Renal cortex interstitium (tissue), 11 donors: Measurements from ENCODE around the gene SNX9. TPM values are rescaled to one million over a fixed set of nuclear protein-coding genes. Genes with fewer than 3 reads are reported as not detected.

Experiments used
- DNase-seq, 11 donors: peaks; one replicate each; pipeline ENCODE4 v3.0.0-alpha.2; 2013; ENCODE audit warnings: low read depth in 9 of 11, low spot score in 4 of 11; ENCODE audit errors: extremely low read depth in 1 of 11
- polyA plus RNA-seq, 3 donors: library from polyadenylated mRNA; unstranded; fragments of 120-200 nt; gene quantifications; one replicate each; pipeline ENCODE4 v1.2.1, GENCODE V29; 2013; ENCODE audit not compliant: insufficient read length in 3 of 3

The SNX9 gene
- polyA plus RNA-seq, 3 donors = 40.3 to 41.9 (median 41.3) TPM

DNA sequence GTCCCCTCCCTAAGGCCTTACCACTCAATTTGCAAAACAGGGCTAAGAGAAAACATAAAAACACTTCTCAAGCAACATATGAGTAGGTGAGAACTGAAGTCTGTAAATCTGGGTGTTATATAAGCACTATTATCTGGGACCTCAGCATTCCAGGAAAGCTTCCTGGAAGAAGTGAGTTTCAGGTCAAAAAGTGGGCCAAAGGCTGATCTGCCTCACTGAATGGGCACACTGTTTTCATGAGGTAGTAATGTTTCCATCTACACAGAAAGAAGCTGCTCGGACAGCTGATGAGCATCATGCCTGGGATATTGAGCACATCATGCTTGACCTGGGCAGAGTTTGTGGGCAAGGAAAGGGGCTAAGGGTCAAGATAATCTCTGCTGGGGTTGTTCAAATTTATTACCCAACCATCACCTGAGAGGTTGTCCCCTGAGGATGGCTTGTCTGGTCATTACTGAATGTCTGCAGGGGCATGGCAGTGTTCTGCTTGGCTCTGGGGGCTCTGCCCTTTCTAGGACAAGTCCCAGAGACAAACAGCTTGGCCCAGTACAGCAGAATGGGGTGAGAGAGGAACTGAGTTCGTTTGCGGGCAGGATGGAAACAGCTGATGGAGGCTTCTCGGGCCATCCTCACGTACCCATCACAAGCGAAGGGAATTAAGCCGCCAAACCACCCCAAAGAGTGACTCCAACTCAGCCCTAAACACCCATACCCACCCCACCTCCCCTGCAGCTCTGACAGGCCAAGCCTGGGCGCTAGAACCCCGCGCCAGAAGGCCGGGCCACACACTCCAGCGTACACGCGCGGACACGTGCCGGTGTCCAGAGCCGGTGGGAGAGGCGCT lies 157.5 kb downstream of the SNX9 start:
- no peak for DNase-seq

DNA sequence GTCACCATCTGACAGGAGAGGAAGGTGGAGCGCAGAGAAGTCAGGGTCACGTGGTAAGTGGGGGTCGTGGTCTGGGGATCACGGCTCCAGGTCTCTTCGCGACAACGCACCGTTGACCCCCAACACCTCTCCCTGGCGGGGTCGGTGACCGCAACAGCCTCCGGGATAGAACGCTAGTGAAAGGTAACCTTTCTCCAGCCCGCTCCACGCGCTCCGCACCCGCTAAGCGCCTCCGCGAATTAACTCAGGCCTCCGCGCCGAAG lies 158.0 kb downstream of the SNX9 start:
- DNase-seq = no peak

DNA sequence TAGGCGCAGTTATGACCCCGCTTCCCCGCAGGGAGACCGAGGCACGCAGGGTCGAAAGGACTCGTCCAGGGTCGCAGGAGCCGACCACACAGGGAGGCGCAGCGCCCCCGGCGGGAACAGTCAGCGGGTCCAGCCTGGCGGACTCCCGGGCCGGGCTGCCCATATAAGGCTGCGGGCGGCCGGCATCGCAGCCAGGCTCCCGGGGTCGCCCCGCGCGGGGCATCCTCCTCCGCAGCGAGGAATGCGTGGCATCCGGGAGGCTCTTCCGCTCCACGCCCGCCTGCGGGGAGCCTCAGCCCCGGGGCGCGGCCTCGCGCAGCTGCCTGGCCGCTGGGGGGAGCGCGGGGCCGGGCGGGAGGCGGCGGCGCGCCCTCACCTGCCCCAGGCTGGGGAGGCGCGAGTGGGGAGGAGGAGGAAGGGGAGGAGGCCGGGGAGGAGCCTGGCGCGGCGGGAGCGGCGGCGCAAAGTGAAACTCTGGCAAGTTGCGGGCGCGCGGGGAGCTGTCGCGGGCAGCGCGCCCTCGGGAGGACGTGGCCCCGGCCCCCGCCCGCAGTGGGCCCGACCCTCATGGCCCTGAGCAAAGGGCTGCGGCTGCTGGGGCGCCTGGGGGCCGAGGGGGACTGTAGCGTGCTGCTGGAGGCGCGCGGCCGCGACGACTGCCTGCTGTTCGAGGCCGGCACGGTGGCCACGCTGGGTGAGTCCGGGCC lies 158.5 kb downstream of the SNX9 start, which contains the start of gene SYNJ2:
SYNJ2 (plus strand) TSS at position 469 of the 707 bp plus-strand sequence; CDS start at position 568, 99 bp downstream.
- DNase-seq = peak in 8 of 11 donors; percentile 50 to 77 (median 58)

DNA sequence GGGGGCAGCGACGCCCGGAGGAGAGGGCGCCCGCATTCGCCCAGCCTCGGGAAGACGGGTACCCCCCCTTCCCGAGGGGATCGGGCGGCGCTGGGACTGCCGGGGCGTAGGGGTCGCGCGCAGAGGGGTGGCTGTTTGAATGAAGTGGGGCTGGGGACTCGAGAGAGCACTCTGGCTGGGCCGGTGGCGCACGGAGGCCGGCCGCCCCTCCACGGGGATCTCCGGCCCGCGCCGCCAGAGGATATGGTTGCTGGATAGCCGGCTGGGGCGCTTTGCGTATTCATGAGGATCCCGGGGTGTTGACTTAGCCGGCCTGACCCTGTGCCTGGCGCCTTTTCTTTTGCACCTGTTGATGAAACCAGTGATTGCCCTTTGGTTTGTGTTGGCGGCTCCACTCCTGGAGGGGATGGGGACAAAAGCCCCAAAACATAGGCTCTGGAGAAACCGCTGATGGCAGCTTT lies 159.1 kb downstream of the SNX9 start:
- no peak for DNase-seq

DNA sequence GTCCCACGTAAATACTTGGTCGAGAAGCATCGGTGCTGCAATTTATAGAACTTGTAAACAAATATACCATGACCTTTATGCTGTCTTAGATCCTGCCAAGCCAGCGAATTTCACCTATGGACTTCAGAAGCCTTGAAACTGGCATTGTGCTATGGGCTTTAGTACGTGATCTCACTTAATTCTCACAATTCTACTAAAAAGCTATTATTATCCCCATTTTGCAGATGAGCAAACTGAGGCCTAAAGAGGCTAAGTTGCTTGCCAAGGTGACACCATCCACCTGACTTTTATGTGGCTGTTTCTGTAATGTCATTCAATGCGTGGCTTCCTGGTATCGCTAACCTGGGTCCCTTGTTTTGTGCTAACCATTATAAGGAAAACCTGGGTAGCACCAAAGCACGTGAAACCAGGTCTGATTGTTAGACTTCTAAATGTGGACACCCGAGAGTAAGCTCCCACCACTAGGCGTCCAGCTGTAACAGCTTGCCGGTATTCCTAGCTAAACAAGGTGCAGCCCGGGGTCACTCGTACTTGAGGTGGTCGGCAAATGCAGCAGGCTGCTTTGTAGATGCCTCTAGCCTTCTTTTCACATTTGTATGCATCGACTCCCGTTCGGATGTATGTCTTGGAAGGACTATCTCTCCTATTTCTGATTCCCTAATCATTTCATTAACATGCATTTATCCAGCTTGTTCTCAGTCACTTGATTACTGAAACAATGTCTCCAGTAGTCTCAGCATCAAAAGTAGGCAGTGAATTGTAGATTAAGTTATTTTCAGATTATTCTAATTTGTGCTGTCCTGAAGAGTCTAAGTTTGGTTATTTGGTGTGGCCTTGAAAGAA lies 159.7 kb downstream of the SNX9 start:
- DNase-seq = no peak

DNA sequence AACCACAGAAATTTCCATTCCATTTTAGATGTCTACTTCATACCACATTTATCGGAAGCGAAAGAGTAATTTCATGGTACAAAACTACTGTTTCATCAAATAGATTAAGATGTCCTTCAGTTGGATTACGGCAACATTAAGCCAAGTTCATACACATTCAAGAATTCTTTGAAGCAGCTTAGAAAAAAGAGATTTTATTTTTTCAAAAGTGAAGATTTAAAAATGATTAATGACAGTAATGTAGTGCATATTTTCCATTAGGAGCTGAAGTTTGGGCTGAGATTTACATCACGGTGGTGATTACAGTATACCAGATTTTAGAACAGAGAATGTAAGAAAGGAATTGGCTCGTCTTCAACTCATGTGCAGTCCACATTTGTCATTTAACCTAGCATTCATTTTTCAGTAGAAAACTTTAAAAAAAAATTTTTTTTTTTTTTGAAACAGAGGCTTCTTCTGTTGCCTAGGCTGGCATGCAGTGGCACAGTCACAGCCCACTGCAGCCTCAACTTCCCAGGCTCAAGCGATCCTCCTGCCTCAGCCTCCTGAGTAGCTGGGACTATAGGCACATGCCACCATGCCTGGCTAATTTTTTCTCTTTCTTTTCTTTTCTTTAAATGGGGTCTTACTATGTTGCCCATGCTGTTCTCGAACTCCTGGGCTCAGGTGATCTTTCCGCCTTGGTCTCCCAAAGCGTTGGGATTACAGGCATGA lies 160.5 kb downstream of the SNX9 start:
- DNase-seq = no peak

DNA sequence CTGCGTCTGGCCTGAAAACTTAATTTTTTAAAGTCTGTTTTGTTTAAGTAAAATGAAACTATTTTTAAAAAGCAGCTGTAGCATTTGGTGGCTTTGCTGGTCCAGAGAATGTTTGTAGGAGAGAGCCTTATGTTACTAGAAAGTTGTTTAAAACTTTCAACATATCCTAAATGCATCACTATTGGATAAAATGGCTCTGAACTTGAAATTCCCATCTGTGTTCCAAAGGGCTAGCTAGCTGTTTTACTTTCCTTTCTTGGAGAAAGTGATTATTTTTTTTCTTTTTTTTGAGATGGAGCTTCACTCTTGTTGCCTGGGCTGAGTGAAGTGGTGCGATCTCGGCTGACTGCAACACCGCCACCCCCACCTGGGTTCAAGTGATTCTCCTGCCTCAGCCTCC lies 161.1 kb downstream of the SNX9 start:
- no peak for DNase-seq

DNA sequence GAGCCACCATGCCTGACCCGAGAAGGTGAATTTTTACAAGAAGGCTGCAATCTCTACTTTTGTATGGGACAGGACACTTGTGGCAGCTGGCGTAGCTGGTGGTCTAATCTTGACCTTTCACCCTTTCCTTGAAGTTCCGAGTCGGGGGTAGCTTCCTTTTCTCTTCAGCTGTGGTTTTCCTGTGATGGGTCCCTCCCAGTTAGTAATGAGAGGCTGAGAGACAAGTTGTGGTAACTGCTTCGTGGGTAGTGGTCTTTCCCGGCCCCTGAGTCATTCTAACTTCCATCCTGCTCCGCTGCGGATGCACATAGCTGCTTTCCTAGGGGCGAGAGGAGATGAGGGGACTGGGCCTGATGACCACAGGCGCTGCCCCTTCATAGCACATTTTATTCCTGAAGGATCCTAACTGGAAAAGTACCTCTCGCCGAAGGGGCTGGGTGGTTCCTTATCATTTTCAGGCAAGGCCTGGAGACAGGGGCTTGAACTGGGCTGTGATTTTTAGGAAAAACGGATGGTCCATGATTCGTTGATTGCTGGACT lies 161.7 kb downstream of the SNX9 start:
- no peak for DNase-seq

DNA sequence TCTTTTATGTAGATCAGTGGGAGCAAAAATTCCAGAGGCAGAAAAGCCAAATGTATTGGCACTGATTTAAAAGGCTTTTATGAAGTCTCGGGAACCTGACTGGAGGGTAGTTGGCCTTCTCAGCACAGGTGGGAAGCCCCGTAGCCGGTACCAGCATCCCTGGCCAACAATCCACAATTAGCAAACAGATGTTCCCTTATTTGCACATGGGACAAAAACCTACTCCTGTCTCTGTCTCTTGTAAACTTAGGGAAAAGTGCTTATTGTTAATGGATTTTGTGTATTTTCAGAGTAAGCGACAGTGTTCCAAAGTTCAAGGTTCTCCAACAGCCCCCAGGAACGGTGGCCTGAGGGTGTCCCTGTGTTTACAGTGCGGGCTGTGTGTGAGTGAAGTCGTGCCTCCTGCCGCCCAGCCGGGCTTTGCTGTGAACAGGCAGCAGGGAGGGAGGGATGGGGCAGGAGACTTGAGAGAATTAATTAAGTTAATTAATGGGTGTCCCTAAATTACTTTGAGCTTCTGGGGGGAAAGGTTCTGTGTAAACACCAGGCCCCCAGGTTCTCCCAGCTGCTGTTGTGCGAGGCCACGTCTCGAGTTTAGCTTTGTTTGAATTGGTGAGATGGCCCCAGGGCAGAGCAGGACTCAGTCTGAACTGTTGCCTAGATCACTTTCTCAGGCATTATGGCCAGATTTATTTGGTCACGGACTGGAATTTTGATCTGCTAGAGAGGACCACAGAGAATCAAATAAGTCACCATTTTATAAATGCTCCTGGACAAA lies 162.5 kb downstream of the SNX9 start:
- DNase-seq = no peak

DNA sequence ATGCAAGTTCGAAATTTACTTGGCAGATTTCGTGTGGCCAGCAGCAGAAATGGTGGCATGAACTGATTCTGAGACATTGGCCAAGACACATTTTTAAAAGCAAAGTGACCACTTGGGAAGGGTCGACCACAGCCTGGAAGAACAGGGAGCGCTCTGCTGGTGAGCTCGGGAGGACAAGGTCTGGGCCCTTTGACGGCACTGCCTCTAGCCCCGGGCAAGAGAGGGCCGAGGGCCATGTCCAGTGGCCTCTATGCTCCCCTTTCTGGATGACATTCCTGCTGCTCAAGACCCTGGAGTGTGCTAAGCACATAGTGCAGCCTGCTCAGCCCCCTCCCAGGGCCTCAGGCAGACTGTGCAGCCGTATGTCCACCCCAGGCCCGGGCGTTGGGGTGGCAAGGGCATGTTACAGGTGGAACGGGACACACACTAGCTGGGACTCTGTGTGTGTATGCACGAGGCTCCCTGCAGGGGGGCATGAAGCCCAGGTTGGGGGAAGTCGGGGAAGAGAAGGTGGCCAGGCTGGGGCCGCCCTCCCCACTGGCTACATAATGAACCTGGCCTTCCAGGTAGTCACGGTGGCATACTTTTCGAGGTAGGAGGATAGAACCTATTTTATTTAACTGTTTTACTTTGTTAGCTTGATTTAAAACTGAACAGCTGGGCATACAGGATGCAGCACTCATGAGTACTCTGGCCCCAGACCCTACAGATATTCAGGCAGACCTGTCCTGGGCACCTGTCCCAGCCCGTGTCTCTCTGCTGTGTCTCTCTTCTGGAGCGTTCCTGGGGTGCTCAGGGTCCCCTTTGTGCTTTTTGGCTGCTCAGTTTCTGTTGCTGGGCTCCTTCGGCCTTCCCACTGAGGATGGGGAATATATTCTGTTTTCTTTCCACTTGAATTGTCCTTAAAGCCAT lies 165.0 kb downstream of the SNX9 start:
- no peak for DNase-seq

DNA sequence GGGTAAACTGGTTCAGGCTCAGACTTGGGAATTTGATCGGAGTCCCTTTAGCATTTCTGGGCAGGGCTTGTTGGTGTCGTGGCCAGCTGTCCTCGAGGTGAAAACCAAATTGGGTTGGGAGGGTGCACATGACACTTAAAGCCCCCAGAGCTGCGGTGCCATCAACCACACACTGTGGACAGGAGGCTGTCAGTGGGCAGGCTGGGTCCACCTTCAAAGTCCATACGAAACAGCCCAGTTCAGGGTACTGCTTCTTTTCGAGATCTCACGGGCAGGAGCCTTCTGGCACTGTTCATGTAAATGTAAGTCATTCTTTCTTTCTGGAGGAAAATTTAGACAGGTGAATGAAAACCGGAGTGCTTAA lies 165.6 kb downstream of the SNX9 start:
- DNase-seq = no peak

DNA sequence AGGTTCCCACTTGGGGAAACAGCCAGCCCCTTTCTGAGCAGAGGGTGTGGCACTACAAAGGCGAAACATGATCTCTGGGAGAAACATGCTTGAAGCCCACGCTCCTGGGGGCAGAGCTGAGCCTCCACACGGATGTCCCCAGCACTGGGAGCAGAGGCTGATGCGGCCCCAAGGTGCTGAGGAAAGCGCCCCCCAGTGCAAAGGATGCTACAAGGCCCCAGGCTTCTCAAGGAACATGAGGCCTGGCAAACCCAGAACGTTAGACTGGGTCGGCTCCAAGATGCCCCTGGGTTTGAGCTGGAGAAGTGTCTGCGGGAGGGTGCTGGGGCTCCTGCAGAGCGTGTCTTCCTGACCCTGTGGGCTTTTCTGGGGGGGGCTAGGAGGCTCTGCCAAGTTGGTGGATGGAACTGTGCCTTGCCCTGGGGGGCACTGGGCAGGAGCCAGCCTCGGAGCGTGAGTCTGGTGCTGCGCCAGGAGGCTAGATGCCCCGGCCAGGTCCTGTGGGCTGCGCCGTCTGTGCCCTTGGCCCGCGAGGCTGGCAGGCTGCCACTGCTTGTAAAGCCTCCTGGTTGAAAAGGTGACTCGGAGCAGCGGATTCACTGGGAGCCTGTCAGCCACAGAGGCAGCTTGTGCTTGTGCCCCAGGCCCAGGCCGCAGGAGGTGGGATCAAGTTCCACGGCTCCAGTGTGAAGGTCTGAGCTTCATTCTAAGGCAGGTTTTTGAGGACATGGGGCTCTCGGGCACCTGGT lies 166.7 kb downstream of the SNX9 start:
- DNase-seq = no peak

DNA sequence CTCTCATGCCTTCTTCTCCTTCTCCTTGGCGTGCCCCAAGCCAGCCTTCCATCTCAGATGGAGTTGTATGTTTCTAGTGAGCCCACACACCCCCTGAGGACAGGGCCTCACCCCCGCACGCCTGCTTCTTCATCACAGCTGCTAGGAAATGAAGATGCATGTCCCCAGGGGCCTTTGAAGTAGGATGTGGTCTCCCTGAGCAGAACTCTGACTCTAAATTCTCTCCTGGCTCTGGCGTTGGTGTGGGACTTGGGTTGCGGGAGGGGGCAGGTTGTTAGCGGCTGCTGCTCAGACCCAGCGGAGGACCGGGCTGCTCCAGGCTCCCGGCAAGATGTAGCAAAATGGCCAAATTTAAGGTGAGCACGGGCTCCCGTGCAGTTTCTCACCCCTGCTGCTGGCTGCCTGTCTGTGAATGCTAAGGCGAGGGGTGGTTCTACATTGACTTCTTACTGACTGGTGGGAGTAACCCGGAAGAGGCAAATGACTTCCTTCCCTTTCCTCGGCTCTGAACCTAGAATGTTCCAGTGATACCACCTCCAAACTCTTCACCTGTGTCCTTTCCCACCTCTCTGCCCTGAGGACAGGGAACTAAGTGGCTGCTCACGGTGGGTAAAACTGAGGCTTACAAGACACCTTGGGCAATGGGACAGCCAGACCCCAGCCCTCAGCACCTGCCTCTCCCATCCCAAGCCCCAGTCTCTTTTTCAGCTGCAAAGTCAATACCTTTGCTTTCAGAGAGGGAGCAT lies 167.4 kb downstream of the SNX9 start:
- no peak for DNase-seq

DNA sequence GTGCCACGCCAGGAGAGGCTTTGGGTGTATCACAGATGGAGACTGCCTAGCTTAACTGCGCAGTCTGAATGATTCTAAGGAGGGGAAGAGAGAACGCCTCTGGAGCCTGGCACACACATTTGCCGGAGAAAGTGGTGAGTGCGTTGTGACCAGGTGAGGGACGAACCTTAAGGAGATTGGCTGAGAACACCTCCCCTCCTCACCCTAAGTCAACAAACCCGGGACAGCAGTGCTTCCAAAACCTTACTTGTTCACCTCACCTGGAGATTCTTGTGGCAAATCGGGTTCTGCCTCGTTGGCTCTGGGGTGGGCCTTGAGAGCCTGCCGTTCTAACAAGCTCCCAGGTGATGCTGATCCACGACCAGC lies 168.0 kb downstream of the SNX9 start:
- no peak for DNase-seq

DNA sequence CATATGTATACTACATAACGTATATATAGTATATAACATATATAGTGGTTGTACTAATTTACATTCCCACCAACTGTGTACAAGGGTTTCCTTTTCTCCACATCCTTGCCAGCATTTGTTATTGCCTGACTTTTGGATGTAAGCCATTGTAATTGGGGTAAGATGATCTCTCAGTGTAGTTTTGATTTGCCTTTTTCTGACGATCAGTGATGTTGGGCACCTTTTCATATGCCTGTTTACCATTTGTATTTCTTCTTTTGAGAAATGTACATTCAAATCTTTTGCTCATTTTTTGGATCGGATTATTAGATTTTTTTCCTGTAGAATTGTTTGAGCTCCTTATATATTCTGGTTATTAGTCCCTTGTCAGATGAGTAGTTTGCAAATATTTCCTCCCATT lies 170.0 kb downstream of the SNX9 start:
- no peak for DNase-seq
